Measurements from ENCODE around the gene LPGAT1. TPM values are rescaled to one million over a fixed set of nuclear protein-coding genes. Genes with fewer than 3 reads are reported as not detected.

The LPGAT1 gene
- total RNA-seq, 1 donor: 36.2 TPM

- DNase-seq (ENCODE audit: low read depth): no peak
- H3K4me3 ChIP-seq (ENCODE audit: low read depth, low read length): no peak overlapping the region
- TF ChIP-seq, protein P1, sequence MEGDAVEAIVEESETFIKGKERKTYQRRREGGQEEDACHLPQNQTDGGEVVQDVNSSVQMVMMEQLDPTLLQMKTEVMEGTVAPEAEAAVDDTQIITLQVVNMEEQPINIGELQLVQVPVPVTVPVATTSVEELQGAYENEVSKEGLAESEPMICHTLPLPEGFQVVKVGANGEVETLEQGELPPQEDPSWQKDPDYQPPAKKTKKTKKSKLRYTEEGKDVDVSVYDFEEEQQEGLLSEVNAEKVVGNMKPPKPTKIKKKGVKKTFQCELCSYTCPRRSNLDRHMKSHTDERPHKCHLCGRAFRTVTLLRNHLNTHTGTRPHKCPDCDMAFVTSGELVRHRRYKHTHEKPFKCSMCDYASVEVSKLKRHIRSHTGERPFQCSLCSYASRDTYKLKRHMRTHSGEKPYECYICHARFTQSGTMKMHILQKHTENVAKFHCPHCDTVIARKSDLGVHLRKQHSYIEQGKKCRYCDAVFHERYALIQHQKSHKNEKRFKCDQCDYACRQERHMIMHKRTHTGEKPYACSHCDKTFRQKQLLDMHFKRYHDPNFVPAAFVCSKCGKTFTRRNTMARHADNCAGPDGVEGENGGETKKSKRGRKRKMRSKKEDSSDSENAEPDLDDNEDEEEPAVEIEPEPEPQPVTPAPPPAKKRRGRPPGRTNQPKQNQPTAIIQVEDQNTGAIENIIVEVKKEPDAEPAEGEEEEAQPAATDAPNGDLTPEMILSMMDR (IDR thresholded peaks at IDR 0.05; ENCODE audit: insufficient read depth, low read length): no peak
These were observed 29.5 kb downstream of the LPGAT1 start for GRCh38 chr1:211800925-211801607.

DNA sequence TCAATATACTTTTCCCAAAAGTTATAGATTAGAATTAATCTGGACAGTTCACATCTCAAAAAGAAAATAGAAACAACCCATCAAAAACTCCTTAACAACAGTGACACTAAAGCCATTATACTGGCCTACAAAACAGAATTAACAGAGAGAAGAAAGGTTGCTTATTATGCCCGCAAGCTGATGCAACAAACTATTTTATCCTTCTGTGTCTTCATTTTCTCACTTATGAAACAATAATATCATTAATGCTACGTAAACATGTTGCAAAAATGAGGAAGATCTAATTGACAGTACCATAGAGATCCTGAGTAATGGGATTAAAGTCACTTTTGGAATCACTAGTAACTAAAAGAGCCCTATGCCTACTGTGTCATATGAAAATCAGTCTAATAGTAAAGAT lies 32.6 kb downstream of the LPGAT1 start:
- DNase-seq (ENCODE audit: low read depth): no peak
- TF ChIP-seq, protein P1 (IDR thresholded peaks at IDR 0.05; ENCODE audit: insufficient read depth, low read length): no peak
- no peak overlapping the region for H3K4me3 ChIP-seq (ENCODE audit: low read depth, low read length)

DNA sequence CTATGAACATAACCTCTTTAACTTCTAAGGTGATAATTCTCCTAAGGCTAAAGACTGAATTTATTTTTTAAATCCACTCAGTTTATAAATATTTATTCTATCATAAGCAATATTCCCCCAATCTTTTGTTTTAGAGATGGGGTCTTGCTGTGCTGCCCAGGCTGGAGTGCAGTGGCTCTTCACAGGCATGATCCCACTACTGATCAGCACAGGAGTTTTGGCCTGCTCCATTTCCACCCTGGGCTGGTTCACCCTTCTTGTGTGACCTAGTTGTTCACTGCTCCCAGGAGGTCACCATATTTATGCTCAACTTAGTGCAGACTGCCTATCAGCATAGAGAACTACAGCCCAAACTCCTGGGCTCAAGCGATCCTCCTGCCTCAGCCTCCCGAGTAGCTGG lies 38.6 kb downstream of the LPGAT1 start:
- H3K4me3 ChIP-seq (ENCODE audit: low read depth, low read length): no peak overlapping the region
- TF ChIP-seq, protein P1 (IDR thresholded peaks at IDR 0.05; ENCODE audit: insufficient read depth, low read length): no peak
- no peak for DNase-seq (ENCODE audit: low read depth)

GRCh38 chr1:211789641-211790464 lies 40.7 kb downstream of the LPGAT1 start:
- H3K4me3 ChIP-seq (ENCODE audit: low read depth, low read length): no peak overlapping the region
- DNase-seq (ENCODE audit: low read depth): no peak
- TF ChIP-seq, protein P1 (IDR thresholded peaks at IDR 0.05; ENCODE audit: insufficient read depth, low read length): no peak

DNA sequence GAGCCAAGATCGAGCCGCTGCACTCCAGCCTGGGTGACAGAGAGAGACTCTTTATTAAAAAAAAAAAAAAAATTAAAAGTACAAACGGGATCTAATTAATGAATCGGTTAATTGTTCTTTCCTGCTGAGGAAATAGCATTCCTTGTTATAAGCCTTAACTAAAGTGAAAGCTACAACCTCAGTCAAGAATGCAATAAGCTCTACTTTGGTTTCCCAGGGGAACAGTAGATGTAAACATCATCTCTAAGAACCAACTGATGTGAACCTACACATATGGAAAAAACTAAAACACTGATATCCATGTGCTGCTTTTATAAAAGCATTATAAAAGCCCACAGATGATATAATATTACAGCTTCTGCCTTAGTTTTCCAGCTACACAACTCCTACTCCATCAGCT lies 41.9 kb downstream of the LPGAT1 start:
- TF ChIP-seq, protein P1 (IDR thresholded peaks at IDR 0.05; ENCODE audit: insufficient read depth, low read length): no peak
- peak; percentile 5 for DNase-seq (ENCODE audit: low read depth)

DNA sequence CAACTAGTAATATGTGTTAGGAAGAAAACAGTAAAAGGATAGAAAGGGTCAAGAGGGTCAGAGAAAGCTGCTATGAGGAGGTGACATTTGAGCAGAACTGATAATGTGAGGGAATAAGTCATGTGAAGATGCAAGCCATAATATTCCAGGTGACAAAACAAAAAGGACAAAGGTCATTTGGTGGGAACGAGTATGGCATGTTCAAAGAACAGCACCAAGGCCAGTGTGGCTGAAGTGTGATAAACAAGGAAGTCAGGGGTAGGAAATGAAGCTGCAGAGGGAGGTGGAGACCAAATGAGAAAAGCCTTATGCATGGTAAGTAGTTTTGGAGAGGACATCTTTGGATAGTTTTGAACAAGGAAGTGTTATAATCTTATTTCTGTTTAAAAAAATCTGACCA lies 46.7 kb downstream of the LPGAT1 start:
- TF ChIP-seq, protein P1 (IDR thresholded peaks at IDR 0.05; ENCODE audit: insufficient read depth, low read length): no peak
- no peak overlapping the region for H3K4me3 ChIP-seq (ENCODE audit: low read depth, low read length)
- DNase-seq (ENCODE audit: low read depth): no peak

More for the DNA sequence above, 41.9 kb downstream of the LPGAT1 start:
- H3K4me3 ChIP-seq (ENCODE audit: low read depth, low read length): no peak overlapping the region

Measured in fibroblast of the aortic adventitia (primary cell).